ENCODE measurements around the gene SORL1-AS1.

GRCh38 chr11:121478895-121479697 is 26.3 kb upstream of the SORL1-AS1 start:
- TF ChIP-seq CTCF (IDR thresholded peaks at IDR 0.05) (no peak), POLR2A (IDR thresholded peaks at IDR 0.05) (no peak)

All from lower leg skin (tissue), 3 donors.